GM12874 (cell line): ENCODE data around the gene OR52I2.

ENCODE experiments used
- CTCF ChIP-seq: IDR thresholded peaks from 2 replicates; pipeline ENCODE4 v1.5.1; 2011; ENCODE audit warnings: low read depth, mild to moderate bottlenecking, control low read depth, low read length, moderate library complexity; ENCODE audit not compliant: insufficient read depth

The OR52I2 gene

GRCh38 chr11:4581443-4581842 lies at the start of gene OR52I2:
Gene OR52I2, plus strand, starts transcription at chr11:4581743.
- no peak for TF ChIP-seq CTCF

- peak; percentile 63 for TF ChIP-seq CTCF
These were observed 41.8 kb upstream of the OR52I2 start for GRCh38 chr11:4539603-4540219.

GRCh38 chr11:4541071-4541470 lies 40.5 kb upstream of the OR52I2 start:
- TF ChIP-seq CTCF: no peak

DNA sequence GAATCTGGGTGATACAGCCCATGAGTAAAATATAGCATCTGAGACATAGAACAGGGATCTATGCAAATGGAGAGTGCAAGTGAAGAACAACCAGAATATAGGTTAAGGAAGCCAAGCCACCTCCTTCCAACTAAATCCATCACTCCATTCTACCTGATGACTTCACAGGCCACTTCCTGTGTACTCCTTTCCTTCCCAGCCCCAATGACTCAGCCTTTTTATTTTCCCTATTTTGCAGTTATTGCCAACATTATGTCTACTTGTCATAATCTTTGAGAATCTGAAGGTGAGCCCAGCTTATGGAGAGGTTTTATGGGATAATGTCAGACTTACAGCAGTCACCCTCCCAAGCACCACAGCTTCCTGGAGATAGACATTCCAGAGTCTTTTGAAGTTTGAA lies 38.0 kb upstream of the OR52I2 start:
- no peak for TF ChIP-seq CTCF

DNA sequence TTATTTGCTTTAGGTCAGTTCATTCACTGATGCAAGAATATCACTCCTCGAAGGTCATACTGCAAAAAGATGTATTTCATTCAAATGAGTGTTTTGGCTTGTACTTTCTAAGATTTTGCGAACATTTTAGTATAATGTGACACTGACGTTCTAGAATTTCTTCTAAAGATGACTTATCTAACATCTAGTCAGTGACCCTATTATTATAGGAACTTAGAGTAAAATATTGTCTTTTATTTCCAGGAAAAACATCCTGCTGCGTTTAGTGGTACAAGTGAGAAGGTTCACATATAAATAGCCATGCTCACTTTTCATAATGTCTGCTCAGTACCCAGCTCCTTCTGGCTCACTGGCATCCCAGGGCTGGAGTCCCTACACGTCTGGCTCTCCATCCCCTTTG lies 36.7 kb upstream of the OR52I2 start, which contains the start of gene OR52M1:
TSS of gene OR52M1 (plus strand) at position 301 of the 400 bp plus-strand sequence. CDS start at position 301, 0 bp downstream.
- no peak for TF ChIP-seq CTCF

DNA sequence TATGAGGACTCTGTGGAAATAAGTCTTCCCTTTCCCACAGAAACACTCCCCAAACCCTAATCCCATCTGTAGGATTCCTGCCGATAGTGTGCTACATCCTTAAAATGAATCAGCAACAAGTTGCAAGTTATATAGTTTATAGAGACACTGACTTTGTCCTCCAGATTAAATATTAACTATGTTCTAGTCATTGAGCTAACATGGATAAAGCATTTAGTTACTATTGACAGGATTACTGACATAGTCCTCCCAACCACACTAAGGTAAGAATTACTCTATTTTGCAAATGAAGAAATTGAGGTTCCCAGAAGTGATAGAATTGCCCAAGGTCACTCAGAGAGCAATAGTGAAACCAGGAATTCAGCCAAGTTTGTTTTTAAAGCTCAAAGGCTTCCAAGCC lies 34.7 kb upstream of the OR52I2 start:
- no peak for TF ChIP-seq CTCF

DNA sequence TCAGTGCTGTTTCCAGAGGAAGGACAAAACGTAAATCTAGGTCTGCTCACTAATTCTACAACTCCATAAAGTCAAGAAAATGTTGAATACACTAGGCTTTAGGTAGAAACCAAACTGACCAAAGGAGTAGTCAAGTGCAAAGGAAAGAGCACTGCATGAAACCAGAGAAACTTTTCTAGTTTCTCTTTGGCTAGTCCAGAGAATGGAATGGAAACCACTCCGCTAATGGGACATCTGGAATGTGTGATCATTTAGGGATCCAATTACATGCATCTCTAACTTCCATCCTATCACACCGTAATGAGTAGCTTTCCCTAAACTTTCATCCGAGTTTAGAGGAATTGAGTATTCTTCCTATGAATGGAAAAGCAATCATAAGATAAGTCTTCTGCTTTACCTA lies 34.1 kb upstream of the OR52I2 start:
- no peak for TF ChIP-seq CTCF
